Hepatocyte (in vitro differentiated cells): Measurements from ENCODE around the gene KANSL2. TPM values are rescaled to one million over a fixed set of nuclear protein-coding genes. Genes with fewer than 3 reads are reported as not detected.

Experiments
- DNase-seq: peaks from one replicate; pipeline ENCODE4 v3.0.0-alpha.2; 2016; ENCODE audit warnings: low spot score
- H2AFZ ChIP-seq: fragments of 200-600 bp; sonication (generic); 2 replicates; pipeline ENCODE4 v1.6.0; 2016; ENCODE audit warnings: antibody characterized with exemption, mild to moderate bottlenecking
- H3K27ac ChIP-seq: fragments of 200-600 bp; sonication (generic); 2 replicates; pipeline ENCODE4 v1.5.1; 2016; ENCODE audit warnings: mild to moderate bottlenecking
- H3K27me3 ChIP-seq: fragments of 200-600 bp; sonication (generic); 2 replicates; pipeline ENCODE4 v1.6.1; 2016
- H3K36me3 ChIP-seq: fragments of 200-600 bp; sonication (generic); replicated peaks from 2 replicates; pipeline ENCODE4 v1.5.1; 2016; ENCODE audit warnings: low read depth; ENCODE audit not compliant: insufficient read depth
- H3K4me1 ChIP-seq: fragments of 200-600 bp; sonication (generic); 2 replicates; pipeline ENCODE4 v1.5.1; 2016; ENCODE audit warnings: mild to moderate bottlenecking, moderate library complexity; ENCODE audit not compliant: insufficient read depth
- H3K4me2 ChIP-seq: fragments of 200-600 bp; sonication (generic); 2 replicates; pipeline ENCODE4 v1.6.0; 2016
- H3K4me3 ChIP-seq: fragments of 200-600 bp; sonication (generic); 2 replicates; pipeline ENCODE4 v1.5.1; 2016; ENCODE audit warnings: mild to moderate bottlenecking
- H3K79me2 ChIP-seq: fragments of 200-600 bp; sonication (generic); 2 replicates; pipeline ENCODE4 v1.6.0; 2017; ENCODE audit warnings: mild to moderate bottlenecking
- H3K9me2 ChIP-seq: fragments of 200-600 bp; sonication (generic); replicated peaks from 2 replicates; pipeline ENCODE4 v1.6.0; 2017; ENCODE audit warnings: mild to moderate bottlenecking; ENCODE audit not compliant: insufficient read depth
- H3K9me3 ChIP-seq: fragments of 200-600 bp; sonication (generic); 2 replicates; pipeline ENCODE4 v1.5.1; 2016; ENCODE audit warnings: low read depth, mild to moderate bottlenecking
- H4K20me1 ChIP-seq: fragments of 200-600 bp; sonication (generic); 2 replicates; pipeline ENCODE4 v1.6.0; 2016; ENCODE audit warnings: mild to moderate bottlenecking; ENCODE audit not compliant: insufficient read depth, poor library complexity, severe bottlenecking
- EZH2 ChIP-seq: fragments of 200-600 bp; sonication (generic); IDR thresholded peaks from 2 replicates; pipeline ENCODE4 v1.6.1; 2016; ENCODE audit warnings: antibody characterized with exemption, mild to moderate bottlenecking, borderline replicate concordance
- EZH2phosphoT487 ChIP-seq: fragments of 200-600 bp; sonication (generic); IDR thresholded peaks from one replicate; pipeline ENCODE4 v1.6.1; 2018; ENCODE audit warnings: antibody characterized with exemption, mild to moderate bottlenecking, low read depth, moderate library complexity; ENCODE audit not compliant: unreplicated experiment, severe bottlenecking
- WGBS: methylation state at CpG from one replicate; pipeline ENCODE4 v1.1.6; 2016; ENCODE audit warnings: low lambda C conversion rate; ENCODE audit errors: missing lambda C conversion rate; 5-methylcytosine and 5-hydroxymethylcytosine counted together
- microRNA counts: library from miRNA; unstranded; fragments of <30 nt; microRNA quantifications from one replicate; lab custom pipeline; 2017
- microRNA-seq: library from miRNA; unstranded; fragments of <30 nt; microRNA quantifications from one replicate; pipeline ENCODE4, GENCODE V29; 2017
- polyA plus RNA-seq: library from polyadenylated mRNA; unstranded; fragments of >200 nt; fragmentation: Nextera tagmentation; extraction: Ambion mirVana; gene quantifications from 2 replicates; pipeline ENCODE4 v1.2.1, GENCODE V29; 2016
- small RNA-seq: library from RNA; depleted of rRNA; stranded (forward); fragments of <200 nt; gene quantifications from one replicate; pipeline ENCODE3, GENCODE V24; 2014
- total RNA-seq: library from RNA; depleted of rRNA; stranded (reverse); fragments of >200 nt; gene quantifications from 2 replicates; pipeline ENCODE4 v1.2.3, GENCODE V29; 2014
- TF ChIP-seq, protein P1 (sequence below): fragments of 200-600 bp; sonication (generic); IDR thresholded peaks from 2 replicates; pipeline ENCODE4 v1.5.1; 2016; ENCODE audit warnings: antibody characterized with exemption, mild to moderate bottlenecking; ENCODE audit not compliant: poor library complexity

KANSL2 gene
- total and polyA plus RNA-seq, 2 experiments from 2014 or later = 22.6 to 33.3 TPM

DNA sequence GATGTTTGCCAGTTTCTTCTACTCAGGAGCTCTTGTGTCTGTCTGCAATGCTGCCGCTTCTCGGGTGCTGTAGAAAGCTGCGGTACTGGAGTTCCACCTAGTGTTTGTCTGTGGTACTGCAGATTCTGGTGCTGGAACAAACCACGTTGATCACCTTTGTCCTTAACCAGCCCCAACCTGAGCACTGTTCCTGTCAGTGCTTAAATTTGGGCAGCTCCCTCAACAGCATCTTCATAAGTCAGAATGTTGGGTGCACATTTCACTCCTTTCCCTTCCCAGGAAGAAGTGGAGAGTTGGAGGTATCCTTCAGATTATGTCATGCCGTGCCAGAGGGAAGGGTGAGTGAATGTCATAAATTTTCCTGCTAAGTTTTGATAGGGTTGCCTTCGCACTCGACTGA lies 63.5 kb downstream of the KANSL2 start:
- no peaks in the 10 kb centered on the region for H3K27me3 ChIP-seq
- H3K4me1 ChIP-seq = no peaks in the 10 kb centered on the region
- no peak overlapping the region for H3K4me2 ChIP-seq
- H3K36me3 ChIP-seq = no peaks in the 10 kb centered on the region
- no peak overlapping the region for H2AFZ ChIP-seq
- H4K20me1 ChIP-seq = no peaks in the 10 kb centered on the region
- no peak overlapping the region for H3K4me3 ChIP-seq
- TF ChIP-seq EZH2phosphoT487 = no peak
- TF ChIP-seq, protein P1, sequence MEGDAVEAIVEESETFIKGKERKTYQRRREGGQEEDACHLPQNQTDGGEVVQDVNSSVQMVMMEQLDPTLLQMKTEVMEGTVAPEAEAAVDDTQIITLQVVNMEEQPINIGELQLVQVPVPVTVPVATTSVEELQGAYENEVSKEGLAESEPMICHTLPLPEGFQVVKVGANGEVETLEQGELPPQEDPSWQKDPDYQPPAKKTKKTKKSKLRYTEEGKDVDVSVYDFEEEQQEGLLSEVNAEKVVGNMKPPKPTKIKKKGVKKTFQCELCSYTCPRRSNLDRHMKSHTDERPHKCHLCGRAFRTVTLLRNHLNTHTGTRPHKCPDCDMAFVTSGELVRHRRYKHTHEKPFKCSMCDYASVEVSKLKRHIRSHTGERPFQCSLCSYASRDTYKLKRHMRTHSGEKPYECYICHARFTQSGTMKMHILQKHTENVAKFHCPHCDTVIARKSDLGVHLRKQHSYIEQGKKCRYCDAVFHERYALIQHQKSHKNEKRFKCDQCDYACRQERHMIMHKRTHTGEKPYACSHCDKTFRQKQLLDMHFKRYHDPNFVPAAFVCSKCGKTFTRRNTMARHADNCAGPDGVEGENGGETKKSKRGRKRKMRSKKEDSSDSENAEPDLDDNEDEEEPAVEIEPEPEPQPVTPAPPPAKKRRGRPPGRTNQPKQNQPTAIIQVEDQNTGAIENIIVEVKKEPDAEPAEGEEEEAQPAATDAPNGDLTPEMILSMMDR = peak; percentile 96
- TF ChIP-seq EZH2 = no peak
- WGBS = 33% methylated on average over 7 of the region's 7 CpGs
- H3K9me3 ChIP-seq = no peaks in the 10 kb centered on the region
- no peaks in the 10 kb centered on the region for H3K79me2 ChIP-seq
- peak; percentile 89 for DNase-seq
- H3K27ac ChIP-seq = no peak overlapping the region
- H3K9me2 ChIP-seq = no peaks in the 10 kb centered on the region

DNA sequence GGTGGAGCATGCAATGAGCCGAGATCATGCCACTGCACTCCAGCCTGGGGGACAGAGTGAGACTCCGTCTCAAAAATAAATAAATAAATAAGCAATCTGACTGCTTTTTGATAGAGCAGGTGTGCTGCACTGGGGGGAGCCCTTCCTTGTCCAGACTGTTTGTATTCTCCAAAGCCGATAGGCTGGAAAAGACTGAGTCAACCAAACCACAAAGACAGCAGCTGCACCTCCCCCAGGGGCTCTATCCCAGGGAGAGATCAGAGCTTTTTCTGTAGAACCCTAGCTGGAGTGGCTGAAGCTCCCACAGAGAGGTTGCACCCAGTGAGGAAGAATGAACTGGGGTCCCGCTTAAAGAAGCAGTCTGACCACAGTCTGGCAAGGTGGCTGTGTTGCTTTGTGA lies 66.4 kb downstream of the KANSL2 start:
- 87% methylated on average over 4 of the region's 4 CpGs for WGBS
- Histone ChIP-seq H3K36me3 (no peaks in the 10 kb centered on the region), H4K20me1 (no peaks in the 10 kb centered on the region), H3K9me3 (no peaks in the 10 kb centered on the region), H2AFZ (no peak overlapping the region), H3K4me3 (no peak overlapping the region), H3K4me1 (no peaks in the 10 kb centered on the region), H3K27ac (no peak overlapping the region), H3K9me2 (no peaks in the 10 kb centered on the region), H3K79me2 (no peaks in the 10 kb centered on the region), H3K27me3 (no peaks in the 10 kb centered on the region), H3K4me2 (no peak overlapping the region)
- DNase-seq = no peak
- TF ChIP-seq, protein P1 = no peak
- TF ChIP-seq EZH2 = no peak
- no peak for TF ChIP-seq EZH2phosphoT487

DNA sequence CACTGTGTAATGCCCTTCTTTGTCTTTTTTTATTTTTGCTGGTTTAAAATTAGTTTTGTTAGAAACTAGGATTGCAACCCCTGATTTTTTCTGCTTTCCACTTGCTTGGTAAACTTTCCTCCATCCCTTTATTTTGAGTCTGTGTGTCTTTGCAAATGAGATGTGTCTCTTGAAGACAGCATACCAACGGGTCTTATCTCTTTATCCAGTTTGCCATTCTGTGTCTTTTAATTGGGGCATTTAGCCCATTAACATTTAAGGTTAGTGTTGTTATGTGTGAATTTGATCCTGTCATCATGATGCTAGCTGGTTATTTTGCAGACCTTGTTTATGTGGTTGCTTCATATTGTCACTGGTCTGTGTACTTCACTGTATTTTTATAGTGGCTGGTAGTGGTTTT lies 68.7 kb downstream of the KANSL2 start:
- no peak for TF ChIP-seq EZH2
- TF ChIP-seq EZH2phosphoT487 = no peak
- TF ChIP-seq, protein P1 = no peak
- Histone ChIP-seq H2AFZ (no peak overlapping the region), H3K4me1 (no peaks in the 10 kb centered on the region), H3K27me3 (no peaks in the 10 kb centered on the region), H3K4me3 (no peak overlapping the region), H3K4me2 (no peak overlapping the region), H3K79me2 (no peaks in the 10 kb centered on the region), H4K20me1 (no peaks in the 10 kb centered on the region), H3K9me3 (peaks cover 3% of the 10 kb centered on the region), H3K36me3 (no peaks in the 10 kb centered on the region), H3K9me2 (no peaks in the 10 kb centered on the region), H3K27ac (no peak overlapping the region)
- DNase-seq = no peak
- WGBS = 66% methylated on average over 1 of the region's 1 CpG

MicroRNAs within 50 kb of the gene (microRNA counts, 767-probe panel; counts per million panel counts)
- microRNA hsa-miR-1291 (lab: Ali Mortazavi, UCI) = not detected

Small RNAs within 50 kb of the gene (microRNA-seq; reads per million reads assigned to microRNA genes)
- gene MIR1291 = not detected

Small RNAs within 50 kb of the gene (small RNA-seq; reads per million reads assigned to genes)
- gene MIR1291 = not detected
- gene SNORA2A = 3.7 reads per million, percentile 91 among the genes with 10 or more reads in this experiment
- 2.1 reads per million, percentile 87 among the genes with 10 or more reads in this experiment for gene SNORA2B
- 0.56 reads per million, percentile 45 among the genes with 10 or more reads in this experiment for gene SNORA2C

Other genes starting within 250 kb of the KANSL2 start
- not detected in 2 replicates for gene ANP32D, start 209.7 kb downstream of the KANSL2 start, total RNA-seq
- gene ANP32D, start 209.7 kb downstream of the KANSL2 start, polyA plus RNA-seq = not detected in 2 replicates
- not detected in 2 replicates for gene C12orf54, start 199.7 kb downstream of the KANSL2 start, total RNA-seq
- 0.34 and 2.7 TPM in 2 replicates for gene C12orf54, start 199.7 kb downstream of the KANSL2 start, polyA plus RNA-seq
- 0.17 TPM in 1 of 2 replicates, not detected in the other for gene OR8S1, start 156.6 kb downstream of the KANSL2 start, total RNA-seq
- gene OR8S1, start 156.6 kb downstream of the KANSL2 start, polyA plus RNA-seq = 1.1 TPM in 1 of 2 replicates, not detected in the other
- not detected in 2 replicates for gene LALBA, start 112.2 kb downstream of the KANSL2 start, total RNA-seq
- 0.16 TPM in 1 of 2 replicates, not detected in the other for gene LALBA, start 112.2 kb downstream of the KANSL2 start, polyA plus RNA-seq
- gene CCNT1, start 34.5 kb upstream of the KANSL2 start, total RNA-seq = 27.0 and 35.1 TPM in 2 replicates
- gene CCNT1, start 34.5 kb upstream of the KANSL2 start, polyA plus RNA-seq = 5.0 and 5.2 TPM in 2 replicates
- gene ADCY6, start 106.9 kb upstream of the KANSL2 start, total RNA-seq = 27.9 and 37.7 TPM in 2 replicates
- 19.0 and 22.7 TPM in 2 replicates for gene ADCY6, start 106.9 kb upstream of the KANSL2 start, polyA plus RNA-seq
- 14.2 and 23.2 TPM in 2 replicates for gene CACNB3, start 136.3 kb upstream of the KANSL2 start, total RNA-seq
- gene CACNB3, start 136.3 kb upstream of the KANSL2 start, polyA plus RNA-seq = 24.1 and 28.6 TPM in 2 replicates
- gene DDX23, start 169.9 kb upstream of the KANSL2 start, total RNA-seq = 73.1 and 74.8 TPM in 2 replicates
- gene DDX23, start 169.9 kb upstream of the KANSL2 start, polyA plus RNA-seq = 41.7 and 46.5 TPM in 2 replicates
- 25.8 and 39.1 TPM in 2 replicates for gene RND1, start 183.6 kb upstream of the KANSL2 start, total RNA-seq
- 78.5 and 99.1 TPM in 2 replicates for gene RND1, start 183.6 kb upstream of the KANSL2 start, polyA plus RNA-seq
- gene FKBP11, start 243.3 kb upstream of the KANSL2 start, total RNA-seq = 30.4 and 37.8 TPM in 2 replicates
- gene FKBP11, start 243.3 kb upstream of the KANSL2 start, polyA plus RNA-seq = 201 and 232 TPM in 2 replicates